Panc1 (cell line): ENCODE measurements around the gene UBE2J2. TPM values are rescaled to one million over a fixed set of nuclear protein-coding genes. Genes with fewer than 3 reads are reported as not detected.

ENCODE experiments used
- ATAC-seq: fragments of 200-7000 bp; cut with Tn5 transposase; 2 replicates; pipeline ENCODE4 v1.9.1; 2020; ENCODE audit warnings: mild to moderate bottlenecking, moderate library complexity
- BruUV-seq: library from RNA; stranded (reverse); fragments of 400-500 nt; replicated peaks from 2 replicates; lab custom pipeline; 2021; lab: Mats Ljungman, UMichigan
- CTCF ChIA-PET: fragments of 300-600 bp; sonication (Branson Sonifier 250); formaldehyde crosslinking; loops from one replicate; lab custom pipeline; 2022; ENCODE audit warnings: antibody characterized with exemption; lab: Charles Lee
- POLR2A ChIA-PET: fragments of 300-600 bp; sonication (Branson Sonifier 250); formaldehyde crosslinking; loops from one replicate; lab custom pipeline; 2022; ENCODE audit warnings: antibody characterized with exemption; lab: Charles Lee
- DNase-seq: peaks from one replicate; pipeline ENCODE4 v3.0.0-alpha.2; 2010; ENCODE audit warnings: low read depth, low spot score
- H3K27ac ChIP-seq: 2 replicates; pipeline ENCODE4 v1.5.1; 2011; ENCODE audit warnings: mild to moderate bottlenecking, low read length, inconsistent platforms
- H3K27me3 ChIP-seq: fragments of 200-500 bp; sonication (Bioruptor generic); 2 replicates; pipeline ENCODE4 v1.6.0; 2014; ENCODE audit warnings: low read length, inconsistent platforms; ENCODE audit not compliant: control insufficient read depth, insufficient read depth
- H3K36me3 ChIP-seq: fragments of 200-500 bp; sonication (Bioruptor generic); 2 replicates; pipeline ENCODE4 v1.5.1; 2014; ENCODE audit warnings: inconsistent platforms, mild to moderate bottlenecking, low read length, moderate library complexity; ENCODE audit not compliant: control insufficient read depth, insufficient read depth
- H3K4me1 ChIP-seq: 2 replicates; pipeline ENCODE4 v1.5.1; 2011; ENCODE audit warnings: inconsistent platforms, mild to moderate bottlenecking, low read length, moderate library complexity; ENCODE audit not compliant: control insufficient read depth, insufficient read depth
- H3K4me3 ChIP-seq, 2 experiments: 2 replicates each; pipeline ENCODE4 v1.5.1; 2011 to 2012; ENCODE audit warnings: low read depth in 2 of 2, low read length in 2 of 2, mild to moderate bottlenecking in 2 of 2, inconsistent platforms in 1 of 2, moderate library complexity in 1 of 2
- H3K9me3 ChIP-seq: fragments of 200-500 bp; sonication (Bioruptor generic); 2 replicates; pipeline ENCODE4 v1.5.1; 2014; ENCODE audit warnings: low read depth, mild to moderate bottlenecking, inconsistent platforms, low read length, moderate library complexity; ENCODE audit not compliant: control insufficient read depth, insufficient read depth
- POLR2AphosphoS5 ChIP-seq: IDR thresholded peaks from 2 replicates; pipeline ENCODE4 v1.6.1; 2012; ENCODE audit warnings: mild to moderate bottlenecking, low read depth, low read length, moderate library complexity
- SIN3A ChIP-seq: IDR thresholded peaks from 2 replicates; pipeline ENCODE4 v1.6.1; 2012; ENCODE audit warnings: low read depth, mild to moderate bottlenecking, low read length, moderate library complexity, borderline replicate concordance; ENCODE audit not compliant: insufficient read depth
- TCF7L2 ChIP-seq: IDR thresholded peaks from 2 replicates; pipeline ENCODE4 v1.6.1; 2011; ENCODE audit warnings: mild to moderate bottlenecking, low read depth, low read length, inconsistent platforms
- in situ Hi-C: cut with HindIII; loops from 2 replicates; pipeline ENCODE4 v1.10.0; 2016; ENCODE audit warnings: low sequenced_read_pairs, low pct_unique_long_range_greater_than_20kb
- intact Hi-C: fragments of 100-400 bp; cut with micrococcal nuclease; formaldehyde crosslinking; loops from one replicate; pipeline ENCODE4 v1.10.0; 2022; ENCODE audit not compliant: unreplicated experiment
- total RNA-seq: library from RNA; stranded (reverse); gene quantifications from one replicate; pipeline ENCODE4 v1.2.1, GENCODE V29; 2021; ENCODE audit not compliant: unreplicated experiment
- TF ChIP-seq, protein P1 (sequence below), 2 experiments: IDR thresholded peaks; 2 replicates each; pipeline ENCODE4 v1.6.1; 2011 to 2012; ENCODE audit warnings: low read depth in 2 of 2, control low read depth in 1 of 2, low read length in 1 of 2, mild to moderate bottlenecking in 1 of 2, moderate library complexity in 1 of 2; ENCODE audit not compliant: insufficient read depth in 1 of 2
- TF ChIP-seq, protein P2 (sequence below): fragments of 450-650 bp; IDR thresholded peaks from 2 replicates; pipeline ENCODE4 v1.5.1; 2017; ENCODE audit warnings: mild to moderate bottlenecking

The UBE2J2 gene
- total RNA-seq, 1 experiment from 2014 or later: 101 TPM

- BruUV-seq: no TSS peak
- DNase-seq (no peak), ATAC-seq (no peak)
- in situ Hi-C loops: no loop called here
- Histone ChIP-seq H3K9me3 (no peaks in the 10 kb centered on the region), H3K27me3 (no peaks in the 10 kb centered on the region), H3K4me1 (peaks cover 12% of the 10 kb centered on the region), H3K4me3 (no peak overlapping the region), H3K27ac (no peak overlapping the region), H3K36me3 (no peaks in the 10 kb centered on the region)
- POLR2A ChIA-PET: no interaction called here
- CTCF ChIA-PET: interaction anchor here (0.6 kb wide), 1 partner anchor 37 kb away, joined by 12 read pairs; no protein-coding TSS in a partner anchor
- TF ChIP-seq, protein P1, sequence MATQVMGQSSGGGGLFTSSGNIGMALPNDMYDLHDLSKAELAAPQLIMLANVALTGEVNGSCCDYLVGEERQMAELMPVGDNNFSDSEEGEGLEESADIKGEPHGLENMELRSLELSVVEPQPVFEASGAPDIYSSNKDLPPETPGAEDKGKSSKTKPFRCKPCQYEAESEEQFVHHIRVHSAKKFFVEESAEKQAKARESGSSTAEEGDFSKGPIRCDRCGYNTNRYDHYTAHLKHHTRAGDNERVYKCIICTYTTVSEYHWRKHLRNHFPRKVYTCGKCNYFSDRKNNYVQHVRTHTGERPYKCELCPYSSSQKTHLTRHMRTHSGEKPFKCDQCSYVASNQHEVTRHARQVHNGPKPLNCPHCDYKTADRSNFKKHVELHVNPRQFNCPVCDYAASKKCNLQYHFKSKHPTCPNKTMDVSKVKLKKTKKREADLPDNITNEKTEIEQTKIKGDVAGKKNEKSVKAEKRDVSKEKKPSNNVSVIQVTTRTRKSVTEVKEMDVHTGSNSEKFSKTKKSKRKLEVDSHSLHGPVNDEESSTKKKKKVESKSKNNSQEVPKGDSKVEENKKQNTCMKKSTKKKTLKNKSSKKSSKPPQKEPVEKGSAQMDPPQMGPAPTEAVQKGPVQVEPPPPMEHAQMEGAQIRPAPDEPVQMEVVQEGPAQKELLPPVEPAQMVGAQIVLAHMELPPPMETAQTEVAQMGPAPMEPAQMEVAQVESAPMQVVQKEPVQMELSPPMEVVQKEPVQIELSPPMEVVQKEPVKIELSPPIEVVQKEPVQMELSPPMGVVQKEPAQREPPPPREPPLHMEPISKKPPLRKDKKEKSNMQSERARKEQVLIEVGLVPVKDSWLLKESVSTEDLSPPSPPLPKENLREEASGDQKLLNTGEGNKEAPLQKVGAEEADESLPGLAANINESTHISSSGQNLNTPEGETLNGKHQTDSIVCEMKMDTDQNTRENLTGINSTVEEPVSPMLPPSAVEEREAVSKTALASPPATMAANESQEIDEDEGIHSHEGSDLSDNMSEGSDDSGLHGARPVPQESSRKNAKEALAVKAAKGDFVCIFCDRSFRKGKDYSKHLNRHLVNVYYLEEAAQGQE (IDR thresholded peaks at IDR 0.05; ENCODE audit: insufficient read depth in 1 of 2, low read depth in 2 of 2, low read length in 1 of 2): no peak
- TF ChIP-seq POLR2AphosphoS5 (no peak), TCF7L2 (no peak), SIN3A (no peak)
- TF ChIP-seq, protein P2, sequence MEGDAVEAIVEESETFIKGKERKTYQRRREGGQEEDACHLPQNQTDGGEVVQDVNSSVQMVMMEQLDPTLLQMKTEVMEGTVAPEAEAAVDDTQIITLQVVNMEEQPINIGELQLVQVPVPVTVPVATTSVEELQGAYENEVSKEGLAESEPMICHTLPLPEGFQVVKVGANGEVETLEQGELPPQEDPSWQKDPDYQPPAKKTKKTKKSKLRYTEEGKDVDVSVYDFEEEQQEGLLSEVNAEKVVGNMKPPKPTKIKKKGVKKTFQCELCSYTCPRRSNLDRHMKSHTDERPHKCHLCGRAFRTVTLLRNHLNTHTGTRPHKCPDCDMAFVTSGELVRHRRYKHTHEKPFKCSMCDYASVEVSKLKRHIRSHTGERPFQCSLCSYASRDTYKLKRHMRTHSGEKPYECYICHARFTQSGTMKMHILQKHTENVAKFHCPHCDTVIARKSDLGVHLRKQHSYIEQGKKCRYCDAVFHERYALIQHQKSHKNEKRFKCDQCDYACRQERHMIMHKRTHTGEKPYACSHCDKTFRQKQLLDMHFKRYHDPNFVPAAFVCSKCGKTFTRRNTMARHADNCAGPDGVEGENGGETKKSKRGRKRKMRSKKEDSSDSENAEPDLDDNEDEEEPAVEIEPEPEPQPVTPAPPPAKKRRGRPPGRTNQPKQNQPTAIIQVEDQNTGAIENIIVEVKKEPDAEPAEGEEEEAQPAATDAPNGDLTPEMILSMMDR: no peak
- intact Hi-C loops: no loop called here
Measured at GRCh38 chr1:1294250-1294890, 20.7 kb upstream of the UBE2J2 start.

DNA sequence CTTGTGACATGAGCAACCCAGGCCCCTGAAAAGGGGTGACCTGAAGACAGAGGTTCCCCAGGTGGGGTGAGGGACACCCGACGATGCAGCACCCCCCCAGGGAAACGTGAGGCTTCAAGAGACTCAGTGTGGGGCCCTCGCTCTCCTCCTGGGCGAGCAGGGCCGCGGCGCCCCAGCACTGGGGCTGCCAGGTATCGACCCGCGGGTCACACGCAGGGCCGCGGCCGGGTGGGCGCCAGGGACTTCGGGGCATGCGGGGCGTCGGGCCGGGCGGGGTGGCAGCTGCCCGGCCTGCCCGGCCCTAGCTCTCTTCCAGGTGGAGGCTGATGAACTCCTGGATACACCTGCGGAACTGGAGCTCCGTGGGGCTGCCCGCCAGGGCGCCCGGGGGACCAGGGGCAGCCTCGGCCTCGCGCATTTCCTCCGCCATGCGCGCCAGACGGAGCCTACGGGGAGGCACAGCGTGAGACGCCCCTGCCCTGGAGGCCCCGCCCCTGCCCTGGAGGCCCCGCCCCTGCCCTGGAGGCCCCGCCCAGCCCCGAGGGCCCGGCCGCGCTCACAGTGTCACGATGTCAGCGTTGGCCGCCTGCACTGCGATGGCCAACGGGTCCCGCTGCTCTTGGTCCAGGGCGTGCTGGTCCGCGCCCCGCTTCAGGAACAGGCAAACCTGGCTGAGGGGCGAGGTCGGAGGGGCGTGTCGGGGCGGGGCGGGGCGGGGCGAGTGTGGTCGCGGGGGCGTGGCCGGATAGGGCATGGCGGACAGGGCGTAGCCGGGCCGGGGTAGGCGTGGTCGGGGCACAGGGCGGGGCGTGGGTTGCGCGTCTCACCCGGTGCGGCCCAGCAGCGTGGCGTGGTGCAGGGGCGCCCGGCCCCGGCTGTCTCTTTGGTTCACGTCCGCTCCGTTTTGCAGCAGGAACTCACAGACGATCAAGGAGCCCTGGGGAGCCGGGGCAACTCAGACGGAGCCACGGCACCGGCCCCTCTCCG is 19.9 kb upstream of the UBE2J2 start:
- Histone ChIP-seq H3K9me3 (no peaks in the 10 kb centered on the region), H3K27me3 (no peaks in the 10 kb centered on the region), H3K36me3 (no peaks in the 10 kb centered on the region), H3K4me3 (no peak overlapping the region), H3K27ac (no peak overlapping the region), H3K4me1 (peaks cover 12% of the 10 kb centered on the region)
- DNase-seq (no peak), ATAC-seq (peak; percentile 41; the same call in 1 of the 2 replicates)
- intact Hi-C loops: no loop called here
- TF ChIP-seq SIN3A (no peak), TCF7L2 (no peak), POLR2AphosphoS5 (no peak)
- TF ChIP-seq, protein P2: no peak
- TF ChIP-seq, protein P1 (IDR thresholded peaks at IDR 0.05; ENCODE audit: insufficient read depth in 1 of 2, low read depth in 2 of 2, low read length in 1 of 2): no peak
- ChIA-PET POLR2A (no interaction called here), CTCF (interaction anchor here (0.6 kb wide), 2 partner anchors 37 to 309 kb away, joined by 3 to 12 read pairs; no protein-coding TSS in a partner anchor)
- BruUV-seq: no TSS peak
- in situ Hi-C loops: no loop called here
